ENCODE measurements around the gene CDK16.

- TF ChIP-seq CTCF (IDR thresholded peaks at IDR 0.05): no peak
- TF ChIP-seq ZFX (IDR thresholded peaks at IDR 0.05; ENCODE audit: borderline replicate concordance): no peak
These were observed 16.1 kb downstream of the CDK16 start for GRCh38 chrX:47234583-47234982.
